Endothelial cell of umbilical vein (primary cell): ENCODE measurements around the gene DSCAML1.

Experiments used
- EZH2 ChIP-seq: IDR thresholded peaks from 2 replicates; pipeline ENCODE4 v1.6.1; 2012; ENCODE audit warnings: borderline replicate concordance, low read depth, mild to moderate bottlenecking, moderate library complexity, low read length, inconsistent platforms; ENCODE audit not compliant: severe bottlenecking
- JUN ChIP-seq: IDR thresholded peaks from 2 replicates; pipeline ENCODE4 v1.6.1; 2011; ENCODE audit warnings: borderline replicate concordance, low read depth; ENCODE audit not compliant: insufficient read length, insufficient read depth
- MYC ChIP-seq: IDR thresholded peaks from one replicate; pipeline ENCODE4 v1.6.1; 2011; ENCODE audit warnings: mild to moderate bottlenecking, low read depth, low read length
- POLR2AphosphoS5 ChIP-seq: IDR thresholded peaks from 2 replicates; pipeline ENCODE4 v1.6.1; 2012; ENCODE audit warnings: low read depth, mild to moderate bottlenecking, control low read depth, low read length, moderate library complexity; ENCODE audit not compliant: insufficient read depth

GRCh38 chr11:117431436-117431835 lies 365.6 kb downstream of the DSCAML1 start:
- TF ChIP-seq MYC (no peak), JUN (no peak), POLR2AphosphoS5 (no peak), EZH2 (no peak)
